Measurements from ENCODE around the gene FAM83G.
"Not testable (repeated sequence)": the region's sequence is repeated elsewhere in the genome, so short reads cannot be mapped to it uniquely, and the experiment has no call there.

DNA sequence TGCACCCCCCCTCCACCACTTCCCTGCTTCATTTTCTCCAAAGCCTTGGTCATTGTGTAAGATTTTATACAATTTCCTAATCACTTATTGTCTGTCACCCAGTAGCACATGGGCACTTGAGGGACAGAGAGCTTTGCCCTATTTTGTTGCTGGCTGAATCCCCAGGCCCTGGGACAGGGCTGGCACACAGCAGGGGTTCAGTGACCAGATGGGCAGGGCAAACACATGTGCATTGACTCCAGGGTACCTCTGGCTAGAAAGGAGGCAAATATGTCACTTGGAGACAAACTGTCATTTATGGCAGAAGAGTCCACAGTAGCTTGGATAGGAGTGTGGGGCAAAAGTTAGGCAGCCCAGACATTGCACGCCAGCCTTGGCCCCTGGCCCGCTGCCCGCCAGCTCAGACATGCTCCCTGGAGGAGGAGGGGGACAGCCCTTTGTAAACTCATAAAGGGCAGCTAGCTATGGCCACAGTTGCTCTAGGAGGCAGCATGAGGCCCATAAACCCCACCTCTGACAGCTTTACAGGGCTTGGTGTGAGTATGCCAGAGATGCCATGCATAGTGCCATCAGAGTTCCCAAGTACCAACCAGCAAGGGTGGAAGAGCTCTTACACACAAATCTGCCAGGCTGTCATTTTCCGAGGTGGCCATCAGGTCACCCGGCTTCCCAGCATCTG is 26.3 kb upstream of the FAM83G start:
- TF ChIP-seq, protein P1, sequence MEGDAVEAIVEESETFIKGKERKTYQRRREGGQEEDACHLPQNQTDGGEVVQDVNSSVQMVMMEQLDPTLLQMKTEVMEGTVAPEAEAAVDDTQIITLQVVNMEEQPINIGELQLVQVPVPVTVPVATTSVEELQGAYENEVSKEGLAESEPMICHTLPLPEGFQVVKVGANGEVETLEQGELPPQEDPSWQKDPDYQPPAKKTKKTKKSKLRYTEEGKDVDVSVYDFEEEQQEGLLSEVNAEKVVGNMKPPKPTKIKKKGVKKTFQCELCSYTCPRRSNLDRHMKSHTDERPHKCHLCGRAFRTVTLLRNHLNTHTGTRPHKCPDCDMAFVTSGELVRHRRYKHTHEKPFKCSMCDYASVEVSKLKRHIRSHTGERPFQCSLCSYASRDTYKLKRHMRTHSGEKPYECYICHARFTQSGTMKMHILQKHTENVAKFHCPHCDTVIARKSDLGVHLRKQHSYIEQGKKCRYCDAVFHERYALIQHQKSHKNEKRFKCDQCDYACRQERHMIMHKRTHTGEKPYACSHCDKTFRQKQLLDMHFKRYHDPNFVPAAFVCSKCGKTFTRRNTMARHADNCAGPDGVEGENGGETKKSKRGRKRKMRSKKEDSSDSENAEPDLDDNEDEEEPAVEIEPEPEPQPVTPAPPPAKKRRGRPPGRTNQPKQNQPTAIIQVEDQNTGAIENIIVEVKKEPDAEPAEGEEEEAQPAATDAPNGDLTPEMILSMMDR (conservative IDR thresholded peaks at IDR 0.05 in 1 of 2, IDR thresholded peaks at IDR 0.05 in 1 of 2; ENCODE audit: low read depth in 1 of 2, low read length in 2 of 2), result not testable (repeated sequence)
- not testable (repeated sequence) for TF ChIP-seq EZH2 (IDR thresholded peaks at IDR 0.05; ENCODE audit: low read length, missing control alignments)

All from fibroblast of lung (primary cell).